HFFc6 (cell line): ENCODE data around the gene NIBAN1. TPM values are rescaled to one million over a fixed set of nuclear protein-coding genes. Genes with fewer than 3 reads are reported as not detected.

Experiments
- DNase-seq: peaks from one replicate; pipeline ENCODE4 v3.0.0-alpha.2; 2018
- H3K27ac Mint-ChIP-seq: 2 replicates; pipeline ENCODE4 v1.8.0; 2020; ENCODE audit warnings: mild to moderate bottlenecking, mixed read lengths
- H3K27me3 Mint-ChIP-seq: 2 replicates; pipeline ENCODE4 v1.8.0; 2021; ENCODE audit warnings: mild to moderate bottlenecking, moderate library complexity, mixed read lengths; ENCODE audit not compliant: insufficient read depth
- H3K36me3 Mint-ChIP-seq: 2 replicates; pipeline ENCODE4 v1.8.0; 2021; ENCODE audit warnings: low read depth, mixed read lengths
- H3K4me1 Mint-ChIP-seq: 2 replicates; pipeline ENCODE4 v1.8.0; 2020; ENCODE audit warnings: low read depth, mixed read lengths
- H3K4me3 Mint-ChIP-seq: 2 replicates; pipeline ENCODE4 v1.8.0; 2020; ENCODE audit warnings: mild to moderate bottlenecking, moderate library complexity, mixed read lengths
- H3K9me3 Mint-ChIP-seq: 2 replicates; pipeline ENCODE4 v1.8.0; 2020; ENCODE audit warnings: mild to moderate bottlenecking, mixed read lengths
- CTCF ChIP-seq: fragments of 200-600 bp; sonication (generic); IDR thresholded peaks from 2 replicates; pipeline ENCODE4 v1.5.0; 2021; ENCODE audit warnings: antibody characterized with exemption, mild to moderate bottlenecking
- total RNA-seq, 6 experiments: library from RNA; stranded (reverse); fragmentation: NEBNext Ultra II Directional; extraction: Animal tissue kit (Norgen Biotek cat#: 25700); gene quantifications; 2 replicates in 1 of 6; 3 replicates in 5 of 6; pipeline ENCODE4 v1.2.3, GENCODE V29; 2021

The NIBAN1 gene
- total RNA-seq, 6 experiments from 2014 or later: 13.2 to 29.8 (median 27.6) TPM

GRCh38 chr1:184954232-184954995 is 19.9 kb downstream of the NIBAN1 start:
- peak overlapping the region; percentile 78 for H3K4me3 Mint-ChIP-seq
- no peaks in the 10 kb centered on the region; the same call in 1 of the 2 replicates for H3K27me3 Mint-ChIP-seq
- DNase-seq: peak; percentile 9
- peaks cover 36% of the 10 kb centered on the region for H3K4me1 Mint-ChIP-seq
- peak; percentile 34; the same call in 1 of the 2 replicates for TF ChIP-seq CTCF
- no peaks in the 10 kb centered on the region for H3K9me3 Mint-ChIP-seq
- peak overlapping the region; percentile 78 for H3K27ac Mint-ChIP-seq
- H3K36me3 Mint-ChIP-seq: no peaks in the 10 kb centered on the region

- H3K4me3 Mint-ChIP-seq: peak overlapping the region; percentile 78
These were observed 20.6 kb downstream of the NIBAN1 start for GRCh38 chr1:184953600-184954219.

GRCh38 chr1:184952428-184952827 is 21.9 kb downstream of the NIBAN1 start:
- Mint-ChIP-seq H3K9me3 (no peaks in the 10 kb centered on the region), H3K36me3 (no peaks in the 10 kb centered on the region), H3K27me3 (no peaks in the 10 kb centered on the region; the same call in 1 of the 2 replicates), H3K4me1 (peaks cover 20% of the 10 kb centered on the region), H3K27ac (no peak overlapping the region), H3K4me3 (no peak overlapping the region)
- DNase-seq: no peak
- no peak for TF ChIP-seq CTCF

More at GRCh38 chr1:184953600-184954219, 20.6 kb downstream of the NIBAN1 start:
- peak; percentile 68 for DNase-seq
- Mint-ChIP-seq H3K9me3 (no peaks in the 10 kb centered on the region), H3K36me3 (no peaks in the 10 kb centered on the region), H3K27me3 (no peaks in the 10 kb centered on the region; the same call in 1 of the 2 replicates), H3K4me1 (peaks cover 29% of the 10 kb centered on the region), H3K27ac (peak overlapping the region; percentile 78)
- no peak for TF ChIP-seq CTCF

GRCh38 chr1:184951788-184952187 is 22.5 kb downstream of the NIBAN1 start:
- Mint-ChIP-seq H3K36me3 (no peaks in the 10 kb centered on the region), H3K27ac (no peak overlapping the region), H3K27me3 (no peaks in the 10 kb centered on the region; the same call in 1 of the 2 replicates), H3K9me3 (no peaks in the 10 kb centered on the region), H3K4me1 (peaks cover 20% of the 10 kb centered on the region), H3K4me3 (no peak overlapping the region)
- DNase-seq: no peak
- TF ChIP-seq CTCF: no peak

- DNase-seq: no peak
- H3K4me3 Mint-ChIP-seq: no peak overlapping the region
- H3K4me1 Mint-ChIP-seq: peaks cover 27% of the 10 kb centered on the region
- peaks cover 4% of the 10 kb centered on the region; the same call in 1 of the 2 replicates for H3K36me3 Mint-ChIP-seq
- TF ChIP-seq CTCF: no peak
- H3K9me3 Mint-ChIP-seq: no peaks in the 10 kb centered on the region
- H3K27ac Mint-ChIP-seq: no peak overlapping the region
- H3K27me3 Mint-ChIP-seq: no peaks in the 10 kb centered on the region; the same call in 1 of the 2 replicates
These were observed 23.4 kb downstream of the NIBAN1 start for GRCh38 chr1:184950906-184951305.
